Body of pancreas (tissue), 4 donors: ENCODE results near the gene PDF.

Experiments
- POLR2A ChIP-seq, 3 donors: fragments of 450-650 bp; IDR thresholded peaks; one replicate each; pipeline ENCODE4 v1.6.1; 2016; ENCODE audit warnings: antibody characterized with exemption in 3 of 3, mild to moderate bottlenecking in 2 of 3
- TF ChIP-seq, protein P1 (sequence below), 7 experiments: fragments of 450-650 bp in 4 of 7; fragments of 200-600 bp in 3 of 7; sonication (generic) in 3 of 7; IDR thresholded peaks; one replicate each; pipeline ENCODE4 v1.5.1; 2016 to 2019; ENCODE audit warnings: antibody characterized with exemption in 7 of 7

- TF ChIP-seq, protein P1, sequence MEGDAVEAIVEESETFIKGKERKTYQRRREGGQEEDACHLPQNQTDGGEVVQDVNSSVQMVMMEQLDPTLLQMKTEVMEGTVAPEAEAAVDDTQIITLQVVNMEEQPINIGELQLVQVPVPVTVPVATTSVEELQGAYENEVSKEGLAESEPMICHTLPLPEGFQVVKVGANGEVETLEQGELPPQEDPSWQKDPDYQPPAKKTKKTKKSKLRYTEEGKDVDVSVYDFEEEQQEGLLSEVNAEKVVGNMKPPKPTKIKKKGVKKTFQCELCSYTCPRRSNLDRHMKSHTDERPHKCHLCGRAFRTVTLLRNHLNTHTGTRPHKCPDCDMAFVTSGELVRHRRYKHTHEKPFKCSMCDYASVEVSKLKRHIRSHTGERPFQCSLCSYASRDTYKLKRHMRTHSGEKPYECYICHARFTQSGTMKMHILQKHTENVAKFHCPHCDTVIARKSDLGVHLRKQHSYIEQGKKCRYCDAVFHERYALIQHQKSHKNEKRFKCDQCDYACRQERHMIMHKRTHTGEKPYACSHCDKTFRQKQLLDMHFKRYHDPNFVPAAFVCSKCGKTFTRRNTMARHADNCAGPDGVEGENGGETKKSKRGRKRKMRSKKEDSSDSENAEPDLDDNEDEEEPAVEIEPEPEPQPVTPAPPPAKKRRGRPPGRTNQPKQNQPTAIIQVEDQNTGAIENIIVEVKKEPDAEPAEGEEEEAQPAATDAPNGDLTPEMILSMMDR (IDR thresholded peaks at IDR 0.05) = no peak
- no peak for TF ChIP-seq POLR2A (IDR thresholded peaks at IDR 0.05)
Measured at GRCh38 chr16:69306031-69306430, 24.4 kb downstream of the PDF start.
